Measurements from ENCODE around the gene GPANK1. TPM values are rescaled to one million over a fixed set of nuclear protein-coding genes. Genes with fewer than 3 reads are reported as not detected.

GPANK1 gene
- total and polyA plus RNA-seq, 9 donors = 9.8 to 19.0 (median 15.5) TPM

- Histone ChIP-seq H3K4me1 (ENCODE audit: control insufficient read depth, insufficient read depth, low read length) (peaks cover 34% of the 10 kb centered on the region), H3K36me3 (ENCODE audit: control insufficient read depth, insufficient read depth, low read length) (peaks cover 31% of the 10 kb centered on the region), H3K27me3 (ENCODE audit: control insufficient read depth, insufficient read depth, low read length) (no peaks in the 10 kb centered on the region), H3K4me3 (ENCODE audit: low read length) (no peak overlapping the region), H3K27ac (ENCODE audit: low read length) (no peak overlapping the region), H3K9me3 (replicated peaks; ENCODE audit: control insufficient read depth, low read depth, low read length) (no peaks in the 10 kb centered on the region)
- DNase-seq = no peak
- WGBS (ENCODE audit: insufficient coverage) = 68% methylated on average over 2 of the region's 6 CpGs
These were observed 7.2 kb downstream of the GPANK1 start for GRCh38 chr6:31657406-31658157.

GRCh38 chr6:31655349-31656237, 9.2 kb downstream of the GPANK1 start, which contains the start of gene APOM:
TSS of gene APOM (plus strand) at chr6:31655894. CDS start at chr6:31655967, 73 bp downstream.
- peaks cover 25% of the 10 kb centered on the region for H3K36me3 ChIP-seq (ENCODE audit: control insufficient read depth, insufficient read depth, low read length)
- no peak within 1 kb of the TSS for H3K4me3 ChIP-seq (ENCODE audit: low read length)
- DNase-seq = no peak
- no peaks in the 10 kb centered on the region for H3K9me3 ChIP-seq (replicated peaks; ENCODE audit: control insufficient read depth, low read depth, low read length)
- no peak within 1 kb of the TSS for H3K27ac ChIP-seq (ENCODE audit: low read length)
- WGBS (ENCODE audit: insufficient coverage) = 88% methylated on average over 7 of the region's 8 CpGs
- H3K4me1 ChIP-seq (ENCODE audit: control insufficient read depth, insufficient read depth, low read length) = peaks cover 37% of the 10 kb centered on the region
- H3K27me3 ChIP-seq (ENCODE audit: control insufficient read depth, insufficient read depth, low read length) = no peaks in the 10 kb centered on the region

- peaks cover 33% of the 10 kb centered on the region for H3K4me1 ChIP-seq (ENCODE audit: control insufficient read depth, insufficient read depth, low read length)
- no peaks in the 10 kb centered on the region for H3K27me3 ChIP-seq (ENCODE audit: control insufficient read depth, insufficient read depth, low read length)
- H3K27ac ChIP-seq (ENCODE audit: low read length) = no peak overlapping the region
- no peak overlapping the region for H3K4me3 ChIP-seq (ENCODE audit: low read length)
- WGBS (ENCODE audit: insufficient coverage) = 100% methylated on average over 1 of the region's 8 CpGs
- no peaks in the 10 kb centered on the region for H3K9me3 ChIP-seq (replicated peaks; ENCODE audit: control insufficient read depth, low read depth, low read length)
- peaks cover 28% of the 10 kb centered on the region for H3K36me3 ChIP-seq (ENCODE audit: control insufficient read depth, insufficient read depth, low read length)
- DNase-seq = no peak
These were observed 10.0 kb downstream of the GPANK1 start for GRCh38 chr6:31654574-31655348.

- no peaks in the 10 kb centered on the region for H3K9me3 ChIP-seq (replicated peaks; ENCODE audit: control insufficient read depth, low read depth, low read length)
- 0% methylated on average over 23 of the region's 37 CpGs for WGBS (ENCODE audit: insufficient coverage)
- peak; percentile 98 for DNase-seq
- H3K27ac ChIP-seq (ENCODE audit: low read length) = peak overlapping the region; percentile 100
- H3K4me3 ChIP-seq (ENCODE audit: low read length) = peak overlapping the region; percentile 94
- no peaks in the 10 kb centered on the region for H3K27me3 ChIP-seq (ENCODE audit: control insufficient read depth, insufficient read depth, low read length)
- H3K4me1 ChIP-seq (ENCODE audit: control insufficient read depth, insufficient read depth, low read length) = peaks cover 18% of the 10 kb centered on the region
- H3K36me3 ChIP-seq (ENCODE audit: control insufficient read depth, insufficient read depth, low read length) = peaks cover 41% of the 10 kb centered on the region
These were observed 11.7 kb downstream of the GPANK1 start for GRCh38 chr6:31652925-31653724.

GRCh38 chr6:31651602-31652191, 13.1 kb downstream of the GPANK1 start:
- Histone ChIP-seq H3K4me1 (ENCODE audit: control insufficient read depth, insufficient read depth, low read length) (peaks cover 17% of the 10 kb centered on the region), H3K9me3 (replicated peaks; ENCODE audit: control insufficient read depth, low read depth, low read length) (no peaks in the 10 kb centered on the region), H3K27me3 (ENCODE audit: control insufficient read depth, insufficient read depth, low read length) (no peaks in the 10 kb centered on the region), H3K27ac (ENCODE audit: low read length) (peak overlapping the region; percentile 100), H3K4me3 (ENCODE audit: low read length) (peak overlapping the region; percentile 94), H3K36me3 (ENCODE audit: control insufficient read depth, insufficient read depth, low read length) (peaks cover 41% of the 10 kb centered on the region)
- 0% methylated on average over 24 of the region's 29 CpGs for WGBS (ENCODE audit: insufficient coverage)
- DNase-seq = peak; percentile 93

- peaks cover 89% of the 10 kb centered on the region for H3K36me3 ChIP-seq (ENCODE audit: control insufficient read depth, insufficient read depth, low read length)
- no peaks in the 10 kb centered on the region for H3K9me3 ChIP-seq (replicated peaks; ENCODE audit: control insufficient read depth, low read depth, low read length)
- H3K4me3 ChIP-seq (ENCODE audit: low read length) = no peak overlapping the region
- no peaks in the 10 kb centered on the region for H3K27me3 ChIP-seq (ENCODE audit: control insufficient read depth, insufficient read depth, low read length)
- no peaks in the 10 kb centered on the region for H3K4me1 ChIP-seq (ENCODE audit: control insufficient read depth, insufficient read depth, low read length)
- DNase-seq = no peak
- WGBS (ENCODE audit: insufficient coverage) = 96% methylated on average over 8 of the region's 9 CpGs
- H3K27ac ChIP-seq (ENCODE audit: low read length) = no peak overlapping the region
These were observed 19.5 kb downstream of the GPANK1 start for GRCh38 chr6:31645325-31645724.

DNA sequence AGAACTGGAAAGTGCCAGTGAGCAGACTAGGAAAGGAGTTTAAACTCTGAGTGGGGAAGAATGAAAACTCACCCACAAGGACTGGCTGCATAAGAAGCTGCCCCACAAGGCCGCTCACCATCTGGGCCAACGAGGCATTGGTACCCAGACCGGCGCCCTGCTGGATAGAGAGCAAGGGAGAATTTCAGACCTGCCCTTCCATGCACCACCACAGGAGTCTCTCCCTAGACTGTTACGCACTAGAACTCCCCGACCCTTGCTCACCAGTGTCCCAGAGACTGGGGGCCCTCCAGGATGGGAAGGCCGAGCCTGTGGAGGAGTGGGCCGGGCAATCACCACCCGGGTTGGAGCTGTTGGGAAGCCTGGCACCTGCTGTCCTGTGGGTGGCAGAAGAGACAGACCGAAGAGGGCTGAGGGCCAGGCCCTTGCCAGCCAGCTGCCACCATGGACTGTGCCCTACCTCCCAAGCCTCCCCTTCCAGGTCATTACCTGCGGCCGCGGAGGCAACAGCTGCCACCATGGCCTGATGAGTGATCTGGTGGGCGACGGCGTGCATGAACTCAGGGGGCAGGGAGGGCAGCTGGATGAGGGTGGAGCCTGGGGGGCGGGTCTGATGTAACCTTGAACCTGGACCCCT, 20.9 kb downstream of the GPANK1 start:
- H3K9me3 ChIP-seq (replicated peaks; ENCODE audit: control insufficient read depth, low read depth, low read length) = no peaks in the 10 kb centered on the region
- peaks cover 93% of the 10 kb centered on the region for H3K36me3 ChIP-seq (ENCODE audit: control insufficient read depth, insufficient read depth, low read length)
- DNase-seq = no peak
- no peak overlapping the region for H3K4me3 ChIP-seq (ENCODE audit: low read length)
- H3K27ac ChIP-seq (ENCODE audit: low read length) = no peak overlapping the region
- H3K4me1 ChIP-seq (ENCODE audit: control insufficient read depth, insufficient read depth, low read length) = peaks cover 4% of the 10 kb centered on the region
- WGBS (ENCODE audit: insufficient coverage) = 96% methylated on average over 10 of the region's 17 CpGs
- no peaks in the 10 kb centered on the region for H3K27me3 ChIP-seq (ENCODE audit: control insufficient read depth, insufficient read depth, low read length)

GRCh38 chr6:31642798-31643570, 21.8 kb downstream of the GPANK1 start:
- WGBS (ENCODE audit: insufficient coverage) = 95% methylated on average over 2 of the region's 6 CpGs
- H3K4me1 ChIP-seq (ENCODE audit: control insufficient read depth, insufficient read depth, low read length) = peaks cover 4% of the 10 kb centered on the region
- no peaks in the 10 kb centered on the region for H3K9me3 ChIP-seq (replicated peaks; ENCODE audit: control insufficient read depth, low read depth, low read length)
- no peak overlapping the region for H3K4me3 ChIP-seq (ENCODE audit: low read length)
- H3K36me3 ChIP-seq (ENCODE audit: control insufficient read depth, insufficient read depth, low read length) = peaks cover 88% of the 10 kb centered on the region
- no peaks in the 10 kb centered on the region for H3K27me3 ChIP-seq (ENCODE audit: control insufficient read depth, insufficient read depth, low read length)
- no peak overlapping the region for H3K27ac ChIP-seq (ENCODE audit: low read length)
- DNase-seq = no peak

All from muscle of leg (tissue), 11 donors.